HG03039 (cell line): ENCODE measurements around the gene LENG9.
A peak's percentile ranks its signal among the peaks of the same experiment; 100 is the strongest.
"Not testable (repeated sequence)": the region's sequence is repeated elsewhere in the genome, so short reads cannot be mapped to it uniquely, and the experiment has no call there.

Source experiments
- ATAC-seq: cut with Tn5 transposase; IDR thresholded peaks from one replicate; pipeline ENCODE4 v1.9.1; 2021; ENCODE audit warnings: mild to moderate bottlenecking, moderate library complexity; ENCODE audit not compliant: unreplicated experiment

LENG9 gene

GRCh38 chr19:54460230-54461005 is 3.2 kb downstream of the LENG9 start:
- no peak for ATAC-seq

GRCh38 chr19:54459282-54460229 is 4.0 kb downstream of the LENG9 start:
- no peak for ATAC-seq

GRCh38 chr19:54458648-54459281 is 4.8 kb downstream of the LENG9 start:
- no peak for ATAC-seq

DNA sequence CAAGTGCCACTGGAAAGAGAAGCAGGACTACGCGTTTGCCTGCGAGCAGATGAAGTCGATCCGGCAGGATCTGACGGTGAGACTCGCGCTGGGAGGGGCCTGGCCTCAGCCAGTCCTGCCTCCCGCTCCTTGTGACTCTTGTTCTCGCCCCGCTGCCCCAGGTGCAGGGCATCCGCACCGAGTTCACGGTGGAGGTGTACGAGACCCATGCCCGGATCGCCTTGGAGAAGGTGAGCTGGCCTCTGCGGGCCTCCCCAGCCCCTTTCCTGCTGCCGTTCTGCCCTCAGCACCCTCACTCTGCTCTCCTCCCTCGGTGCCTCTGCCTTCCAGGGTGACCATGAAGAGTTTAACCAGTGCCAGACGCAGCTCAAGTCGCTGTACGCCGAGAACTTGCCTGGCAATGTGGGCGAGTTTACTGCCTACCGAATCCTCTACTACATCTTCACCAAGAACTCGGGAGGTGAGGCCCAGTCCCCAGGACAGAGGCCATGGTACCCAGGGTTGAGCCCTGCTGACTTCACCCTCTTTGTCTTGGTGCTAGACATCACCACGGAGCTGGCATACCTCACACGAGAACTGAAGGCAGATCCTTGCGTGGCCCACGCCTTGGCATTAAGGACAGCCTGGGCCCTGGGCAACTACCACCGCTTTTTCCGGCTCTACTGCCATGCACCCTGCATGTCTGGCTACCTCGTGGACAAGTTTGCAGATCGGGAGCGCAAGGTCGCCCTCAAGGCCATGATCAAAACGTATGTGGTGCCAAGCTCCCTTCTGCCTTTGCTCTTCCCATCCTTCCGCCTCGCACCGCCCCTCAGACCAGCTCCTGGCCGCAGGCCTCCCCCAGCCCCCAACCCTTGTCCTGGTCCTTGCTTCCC is 5.6 kb downstream of the LENG9 start:
- ATAC-seq, result no peak

DNA sequence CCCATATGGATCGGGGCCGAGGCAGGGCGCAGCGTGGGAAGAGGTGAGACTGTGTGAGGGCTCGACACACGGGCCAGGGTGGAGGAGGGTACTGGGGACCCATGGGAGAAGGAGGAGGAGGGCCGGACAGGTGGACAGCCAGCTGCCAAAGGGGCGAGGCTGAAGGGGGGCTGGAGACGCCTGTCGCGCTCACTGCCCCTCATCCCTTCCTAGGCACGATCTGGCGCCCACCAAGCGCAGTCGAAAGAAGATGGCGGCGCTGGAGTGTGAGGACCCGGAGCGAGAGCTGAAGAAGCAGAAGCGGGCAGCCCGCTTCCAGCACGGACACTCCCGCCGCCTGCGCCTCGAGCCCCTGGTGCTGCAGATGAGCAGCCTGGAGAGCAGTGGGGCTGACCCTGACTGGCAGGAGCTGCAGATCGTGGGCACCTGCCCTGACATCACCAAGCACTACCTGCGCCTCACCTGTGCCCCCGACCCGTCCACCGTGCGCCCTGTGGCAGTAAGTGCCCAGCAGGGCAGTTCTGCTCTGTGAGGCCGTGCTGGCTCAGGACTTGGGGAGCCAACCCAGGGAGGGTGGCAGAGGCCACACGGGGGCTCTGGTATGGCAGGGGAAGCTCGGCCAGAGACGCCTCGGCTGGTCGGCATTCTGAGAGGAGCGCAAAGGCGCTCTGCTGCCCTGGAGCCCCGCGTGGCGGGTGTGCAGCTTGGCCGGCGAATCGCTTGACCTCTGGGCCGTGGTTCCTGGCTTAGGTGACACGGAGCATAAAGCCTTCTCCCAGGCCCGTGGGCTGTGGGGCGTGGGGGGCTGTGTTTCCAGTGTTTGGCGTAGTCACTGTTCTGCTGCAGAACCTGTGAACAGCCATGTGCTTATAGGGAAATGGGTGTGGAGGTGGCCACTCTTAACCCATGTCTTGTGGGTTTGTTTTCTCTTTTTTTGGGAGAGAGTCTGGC is 6.9 kb downstream of the LENG9 start:
- no peak for ATAC-seq

- ATAC-seq, result no peak
These were observed 7.7 kb downstream of the LENG9 start for GRCh38 chr19:54455786-54456422.

GRCh38 chr19:54454781-54455675 is 8.6 kb downstream of the LENG9 start:
- ATAC-seq, result no peak

DNA sequence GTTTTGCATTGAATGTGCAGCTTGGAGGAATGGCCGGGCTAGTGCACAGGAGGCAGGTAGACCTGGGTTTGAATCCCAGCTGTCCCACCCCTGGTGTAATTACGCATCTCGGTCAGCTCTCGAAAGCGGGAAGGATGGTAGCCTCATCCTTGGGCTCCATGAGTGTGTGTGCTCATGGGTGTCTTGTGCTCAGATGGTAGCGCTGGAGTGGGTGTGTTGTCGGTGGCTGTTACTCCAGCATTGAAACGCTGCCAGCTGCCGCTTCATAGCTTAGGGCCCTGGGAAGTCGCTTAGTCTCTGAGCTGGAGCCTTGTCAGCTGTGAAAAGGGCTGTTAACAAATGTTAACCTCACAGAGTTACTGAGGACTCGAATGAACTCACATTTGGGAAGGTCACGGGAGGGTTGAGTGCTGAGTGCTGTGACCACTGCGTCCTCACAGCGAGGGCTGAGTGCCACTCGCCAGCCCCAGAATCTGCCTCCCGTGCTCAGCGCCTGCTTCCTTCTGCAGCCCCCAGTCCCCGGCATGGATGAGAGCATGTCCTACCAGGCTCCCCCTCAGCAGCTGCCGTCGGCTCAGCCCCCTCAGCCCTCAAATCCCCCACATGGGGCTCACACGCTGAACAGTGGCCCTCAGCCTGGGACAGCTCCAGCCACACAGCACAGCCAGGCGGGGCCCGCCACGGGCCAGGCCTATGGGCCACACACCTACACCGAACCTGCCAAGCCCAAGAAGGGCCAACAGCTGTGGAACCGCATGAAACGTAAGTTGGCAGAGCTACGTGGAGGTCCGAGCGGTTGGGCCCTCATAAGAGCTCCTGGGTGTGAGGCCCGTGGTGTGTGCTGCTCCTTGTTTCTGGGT is 9.4 kb downstream of the LENG9 start:
- ATAC-seq, result no peak

- no peak for ATAC-seq
These were observed 11.0 kb downstream of the LENG9 start for GRCh38 chr19:54452626-54453025.

- no peak for ATAC-seq
These were observed 11.6 kb downstream of the LENG9 start for GRCh38 chr19:54451997-54452396.

DNA sequence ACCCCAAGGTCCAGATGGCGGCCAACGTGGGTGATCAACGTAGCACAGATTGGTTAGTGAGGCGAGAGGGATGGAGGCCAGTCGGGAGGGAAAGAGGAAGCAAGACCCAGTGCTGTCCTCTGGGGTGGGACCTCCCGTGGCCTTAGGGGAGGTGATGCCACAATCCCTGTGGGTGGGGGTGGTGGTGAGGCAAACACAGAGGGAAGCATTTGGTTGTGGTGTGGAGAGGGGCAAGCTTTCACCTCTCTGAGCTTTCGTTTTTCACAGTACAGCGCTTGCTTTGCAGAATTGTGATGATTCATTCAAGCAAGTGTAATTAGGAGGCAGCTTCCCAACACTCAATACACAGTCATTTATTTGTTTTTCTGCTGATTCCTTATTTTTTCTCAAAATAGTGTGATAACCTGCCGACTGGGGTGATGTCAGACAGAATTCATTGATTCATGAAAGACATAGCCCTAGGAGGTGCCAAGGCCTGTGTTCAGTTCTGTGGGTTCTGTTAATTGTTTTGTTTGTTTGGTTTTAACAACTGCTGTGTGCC is 12.2 kb downstream of the LENG9 start:
- no peak for ATAC-seq

GRCh38 chr19:54449701-54450069 is 13.9 kb downstream of the LENG9 start:
- ATAC-seq, result no peak

DNA sequence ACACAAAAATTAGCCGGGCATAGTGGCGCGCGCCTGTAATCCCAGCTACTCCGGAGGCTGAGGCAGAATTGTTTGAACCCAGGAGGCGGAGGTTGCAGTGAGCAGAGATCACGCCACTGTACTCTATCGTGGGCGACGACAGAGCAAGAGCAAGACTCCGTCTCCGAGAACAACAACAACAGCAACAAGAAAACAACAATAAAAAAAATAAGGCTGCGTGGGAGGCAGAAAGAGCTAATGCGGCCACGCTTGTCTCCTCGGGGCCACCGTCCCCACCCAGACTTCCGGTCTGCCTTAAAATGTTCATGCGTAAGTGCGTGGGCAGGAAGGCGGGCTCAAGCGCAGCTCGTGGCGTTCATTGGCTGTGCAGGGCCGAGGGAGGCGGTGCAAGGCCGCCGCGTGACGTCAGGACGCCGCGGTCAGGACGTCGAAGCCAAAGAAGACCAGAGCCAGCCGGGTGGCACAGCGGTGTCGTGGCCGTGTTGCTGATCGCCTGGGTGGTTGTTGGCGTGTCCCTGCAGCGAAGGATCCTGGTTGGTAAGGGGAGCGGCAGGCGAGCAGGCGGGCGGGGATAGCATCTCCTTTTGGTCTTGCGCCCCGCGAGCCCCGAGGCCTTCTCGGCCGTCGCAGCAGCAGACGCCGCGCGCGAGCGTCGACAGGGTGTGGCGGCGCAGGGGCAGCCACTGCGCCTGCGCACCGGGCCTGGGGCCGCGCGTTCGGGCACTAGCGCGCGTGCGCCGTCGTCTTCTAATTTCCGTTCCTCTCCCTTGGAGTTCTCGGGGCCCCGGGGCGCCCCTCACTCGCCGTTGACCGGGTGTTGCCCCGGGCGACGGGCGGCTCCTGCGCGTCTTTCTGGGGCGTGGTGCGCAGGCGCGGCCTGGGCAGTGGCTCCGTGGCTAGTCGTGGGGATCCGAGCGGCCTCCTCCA is 14.5 kb downstream of the LENG9 start, which contains the start of gene LENG8:
TSS of gene LENG8 (plus strand) at position 426 of the 927 bp plus-strand sequence. CDS start 2,146 bp downstream, outside the sequence.
- ATAC-seq, result peak; percentile 85

GRCh38 chr19:54448040-54448773 is 15.4 kb downstream of the LENG9 start:
- no peak for ATAC-seq

DNA sequence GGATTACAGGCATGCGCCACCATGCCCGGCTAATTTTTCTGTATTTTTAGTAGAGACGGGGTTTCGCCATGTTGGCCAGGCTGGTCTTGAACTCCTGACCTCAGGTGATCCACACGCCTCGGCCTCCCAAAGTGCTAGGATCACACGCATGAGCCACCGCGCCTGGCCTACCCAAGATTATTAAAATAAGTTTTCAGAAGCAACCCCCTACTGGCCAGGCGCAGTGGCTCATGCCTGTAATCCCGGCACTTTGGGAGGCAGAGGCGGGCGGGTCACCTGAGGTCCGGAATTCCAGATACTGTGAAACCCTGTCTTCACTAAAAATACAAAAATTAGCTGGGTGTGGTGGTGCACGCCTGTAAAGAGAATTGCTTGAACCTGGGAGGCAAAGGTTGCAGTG is 17.2 kb downstream of the LENG9 start:
- ATAC-seq, result not testable (repeated sequence)
